ENCODE measurements around the gene ETV2.

GRCh38 chr19:35620001-35620400 is 21.5 kb upstream of the ETV2 start:
- TF ChIP-seq YY1 (IDR thresholded peaks at IDR 0.05) (no peak), CTCF (IDR thresholded peaks at IDR 0.05; ENCODE audit: low read depth, low read length, missing input control) (no peak), JUND (IDR thresholded peaks at IDR 0.05) (no peak), HNF4G (IDR thresholded peaks at IDR 0.05) (no peak), NR2F2 (IDR thresholded peaks at IDR 0.05) (no peak), TAF1 (conservative IDR thresholded peaks at IDR 0.05) (no peak), SP1 (IDR thresholded peaks at IDR 0.05) (no peak)
- TF ChIP-seq, protein P1, sequence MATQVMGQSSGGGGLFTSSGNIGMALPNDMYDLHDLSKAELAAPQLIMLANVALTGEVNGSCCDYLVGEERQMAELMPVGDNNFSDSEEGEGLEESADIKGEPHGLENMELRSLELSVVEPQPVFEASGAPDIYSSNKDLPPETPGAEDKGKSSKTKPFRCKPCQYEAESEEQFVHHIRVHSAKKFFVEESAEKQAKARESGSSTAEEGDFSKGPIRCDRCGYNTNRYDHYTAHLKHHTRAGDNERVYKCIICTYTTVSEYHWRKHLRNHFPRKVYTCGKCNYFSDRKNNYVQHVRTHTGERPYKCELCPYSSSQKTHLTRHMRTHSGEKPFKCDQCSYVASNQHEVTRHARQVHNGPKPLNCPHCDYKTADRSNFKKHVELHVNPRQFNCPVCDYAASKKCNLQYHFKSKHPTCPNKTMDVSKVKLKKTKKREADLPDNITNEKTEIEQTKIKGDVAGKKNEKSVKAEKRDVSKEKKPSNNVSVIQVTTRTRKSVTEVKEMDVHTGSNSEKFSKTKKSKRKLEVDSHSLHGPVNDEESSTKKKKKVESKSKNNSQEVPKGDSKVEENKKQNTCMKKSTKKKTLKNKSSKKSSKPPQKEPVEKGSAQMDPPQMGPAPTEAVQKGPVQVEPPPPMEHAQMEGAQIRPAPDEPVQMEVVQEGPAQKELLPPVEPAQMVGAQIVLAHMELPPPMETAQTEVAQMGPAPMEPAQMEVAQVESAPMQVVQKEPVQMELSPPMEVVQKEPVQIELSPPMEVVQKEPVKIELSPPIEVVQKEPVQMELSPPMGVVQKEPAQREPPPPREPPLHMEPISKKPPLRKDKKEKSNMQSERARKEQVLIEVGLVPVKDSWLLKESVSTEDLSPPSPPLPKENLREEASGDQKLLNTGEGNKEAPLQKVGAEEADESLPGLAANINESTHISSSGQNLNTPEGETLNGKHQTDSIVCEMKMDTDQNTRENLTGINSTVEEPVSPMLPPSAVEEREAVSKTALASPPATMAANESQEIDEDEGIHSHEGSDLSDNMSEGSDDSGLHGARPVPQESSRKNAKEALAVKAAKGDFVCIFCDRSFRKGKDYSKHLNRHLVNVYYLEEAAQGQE (IDR thresholded peaks at IDR 0.05): no peak

Data from liver (tissue), 3 donors.